Endothelial cell of umbilical vein (primary cell): ENCODE data around the gene RIPK4. TPM values are rescaled to one million over a fixed set of nuclear protein-coding genes. Genes with fewer than 3 reads are reported as not detected.

Source experiments
- BruUV-seq: library from RNA; stranded (reverse); fragments of 400-500 nt; replicated peaks from 2 replicates; lab custom pipeline; 2021; lab: Mats Ljungman, UMichigan
- CTCF ChIA-PET: fragments of 300-600, 350-600 bp; sonication (Branson Sonifier 250); formaldehyde crosslinking; loops from one replicate; lab custom pipeline; 2021; ENCODE audit warnings: antibody characterized with exemption, inconsistent platforms; lab: Charles Lee
- POLR2A ChIA-PET: fragments of 300-600, 350-600 bp; sonication (Branson Sonifier 250); formaldehyde crosslinking; loops from one replicate; lab custom pipeline; 2021; ENCODE audit warnings: antibody characterized with exemption, inconsistent platforms; lab: Charles Lee
- DNase-seq: peaks from one replicate; pipeline ENCODE4 v3.0.0-alpha.2; 2011; ENCODE audit warnings: low read depth, low spot score
- FAIRE-seq: peaks from 2 replicates; lab custom pipeline; 2011; peaks lifted over from hg19 to GRCh38; lab: Jason Lieb, UNC
- H2AFZ ChIP-seq: 2 replicates; pipeline ENCODE4 v1.6.0; 2012; ENCODE audit warnings: low read depth, low read length, control low read depth, inconsistent platforms
- H3K27ac ChIP-seq: 2 replicates; pipeline ENCODE4 v1.5.1; 2011; ENCODE audit warnings: low read depth, mild to moderate bottlenecking, control low read depth, low read length, moderate library complexity; ENCODE audit not compliant: insufficient read depth
- H3K27me3 ChIP-seq, 2 experiments: 2 replicates each; pipeline versions ENCODE4 v1.6.0 to v1.6.1; 2011; ENCODE audit warnings: low read length in 2 of 2, mixed read lengths in 1 of 2; ENCODE audit not compliant: control insufficient read depth in 2 of 2, insufficient read depth in 2 of 2
- H3K36me3 ChIP-seq, 2 experiments: 2 replicates in 1 of 2; 3 replicates in 1 of 2; pipeline ENCODE4 v1.5.1; 2011; ENCODE audit warnings: low read length in 2 of 2, mild to moderate bottlenecking in 1 of 2, moderate library complexity in 1 of 2; ENCODE audit not compliant: control insufficient read depth in 2 of 2, insufficient read depth in 2 of 2; ENCODE audit errors: extremely low read depth in 1 of 2
- H3K4me1 ChIP-seq: 3 replicates; pipeline ENCODE4 v1.5.1; 2011; ENCODE audit warnings: mild to moderate bottlenecking, low read length; ENCODE audit not compliant: control insufficient read depth, insufficient read depth; ENCODE audit errors: extremely low read depth
- H3K4me2 ChIP-seq: 2 replicates; pipeline ENCODE4 v1.6.1; 2011; ENCODE audit warnings: low read length, control low read depth, mixed read lengths; ENCODE audit not compliant: insufficient read depth
- H3K4me3 ChIP-seq, 3 experiments: fragments of 200-600 bp in 1 of 3; sonication (generic), shearing (Covaris generic) in 1 of 3; replicated peaks in 1 of 3; 2 replicates each; pipeline ENCODE4 v1.5.1; 2011 to 2016; ENCODE audit warnings: control low read depth in 3 of 3, low read length in 3 of 3, mild to moderate bottlenecking in 2 of 3, inconsistent platforms in 1 of 3, low read depth in 1 of 3, moderate library complexity in 1 of 3; ENCODE audit not compliant: insufficient read depth in 1 of 3
- H3K79me2 ChIP-seq: 2 replicates; pipeline ENCODE4 v1.6.0; 2012; ENCODE audit warnings: low read length, inconsistent platforms; ENCODE audit not compliant: control insufficient read depth, insufficient read depth
- H3K9ac ChIP-seq: replicated peaks from 2 replicates; pipeline ENCODE3; 2011; ENCODE audit warnings: low read length, control low read depth; ENCODE audit not compliant: insufficient read depth; ENCODE audit errors: extremely low read depth
- H3K9me1 ChIP-seq: replicated peaks from 3 replicates; pipeline ENCODE4 v1.6.0; 2011; ENCODE audit warnings: mild to moderate bottlenecking, low read length; ENCODE audit not compliant: control insufficient read depth, insufficient read depth; ENCODE audit errors: extremely low read depth
- H3K9me3 ChIP-seq: replicated peaks from 2 replicates; pipeline ENCODE4 v1.5.1; 2012; ENCODE audit warnings: low read length, inconsistent platforms; ENCODE audit not compliant: control insufficient read depth, insufficient read depth
- H4K20me1 ChIP-seq: replicated peaks from 2 replicates; pipeline ENCODE3; 2011; ENCODE audit warnings: mild to moderate bottlenecking, low read length; ENCODE audit not compliant: control insufficient read depth, insufficient read depth; ENCODE audit errors: extremely low read depth
- CTCF ChIP-seq, 2 donors: IDR thresholded peaks; 1 replicate in 1 of 2; 2 replicates in 1 of 2; pipeline ENCODE4 v1.5.1; 2011; ENCODE audit warnings: low read length in 2 of 2, mild to moderate bottlenecking in 2 of 2, moderate library complexity in 2 of 2, control low read depth in 1 of 2, inconsistent platforms in 1 of 2, low read depth in 1 of 2; ENCODE audit not compliant: insufficient read depth in 1 of 2; ENCODE audit errors: extremely low read depth in 1 of 2
- EZH2 ChIP-seq: IDR thresholded peaks from 2 replicates; pipeline ENCODE4 v1.6.1; 2012; ENCODE audit warnings: borderline replicate concordance, low read depth, mild to moderate bottlenecking, moderate library complexity, low read length, inconsistent platforms; ENCODE audit not compliant: severe bottlenecking
- FOS ChIP-seq: IDR thresholded peaks from 2 replicates; pipeline ENCODE4 v1.6.1; 2011; ENCODE audit warnings: mild to moderate bottlenecking, low read length, moderate library complexity, borderline replicate concordance; ENCODE audit not compliant: insufficient read depth
- GATA2 ChIP-seq: IDR thresholded peaks from 2 replicates; pipeline ENCODE4 v1.7.0; 2011; ENCODE audit warnings: low read depth, mild to moderate bottlenecking, moderate library complexity, mixed read lengths, low read length; ENCODE audit not compliant: insufficient read length, insufficient read depth
- JUN ChIP-seq: IDR thresholded peaks from 2 replicates; pipeline ENCODE4 v1.6.1; 2011; ENCODE audit warnings: borderline replicate concordance, low read depth; ENCODE audit not compliant: insufficient read length, insufficient read depth
- MAX ChIP-seq: IDR thresholded peaks from 2 replicates; pipeline ENCODE4 v1.6.1; 2011; ENCODE audit not compliant: insufficient read depth, insufficient read length
- MYC ChIP-seq: IDR thresholded peaks from one replicate; pipeline ENCODE4 v1.6.1; 2011; ENCODE audit warnings: mild to moderate bottlenecking, low read depth, low read length
- POLR2A ChIP-seq: IDR thresholded peaks from 2 replicates; pipeline ENCODE4 v1.6.1; 2012; ENCODE audit warnings: low read depth, mild to moderate bottlenecking, control low read depth, low read length
- POLR2AphosphoS5 ChIP-seq: IDR thresholded peaks from 2 replicates; pipeline ENCODE4 v1.6.1; 2012; ENCODE audit warnings: low read depth, mild to moderate bottlenecking, control low read depth, low read length, moderate library complexity; ENCODE audit not compliant: insufficient read depth
- dilution Hi-C: fragments of 300-500 bp; cut with MboI; formaldehyde crosslinking; loops from one replicate; pipeline ENCODE4 v1.15.0; 2019; ENCODE audit warnings: low sequenced_read_pairs; ENCODE audit not compliant: extremely low pct_ligation_motif_present
- intact Hi-C: fragments of 100-400 bp; cut with micrococcal nuclease; formaldehyde crosslinking; loops from one replicate; pipeline ENCODE4 v1.10.0; 2022
- polyA plus RNA-seq, 4 experiments: library from polyadenylated mRNA; depleted of rRNA in 3 of 4; stranded (reverse) in 3 of 4; unstranded in 1 of 4; fragments of >200 nt; gene quantifications; 2 replicates each; pipeline versions ENCODE4 v1.2.1 to v1.2.3, GENCODE V29; 2011 to 2012; ENCODE audit warnings: missing spikeins in 1 of 4
- total RNA-seq: library from RNA; stranded (reverse); gene quantifications from 2 replicates; pipeline ENCODE4 v1.2.3, GENCODE V29; 2021

The RIPK4 gene
- total and polyA plus RNA-seq, 2 donors (not counting 3 experiments of a cell fraction or from before 2014, with no cell fraction given): not detected

GRCh38 chr21:41705546-41706262, 61.1 kb downstream of the RIPK4 start:
- H4K20me1 ChIP-seq: no peaks in the 10 kb centered on the region

More at GRCh38 chr21:41705546-41706262, 61.1 kb downstream of the RIPK4 start:
- Histone ChIP-seq H3K36me3 (no peaks in the 10 kb centered on the region), H3K9ac (no peak overlapping the region), H3K27me3 (no peaks in the 10 kb centered on the region), H3K79me2 (no peaks in the 10 kb centered on the region), H3K4me3 (no peak overlapping the region), H2AFZ (no peak overlapping the region), H3K4me2 (no peak overlapping the region), H3K9me3 (no peaks in the 10 kb centered on the region), H3K27ac (no peak overlapping the region), H3K9me1 (no peaks in the 10 kb centered on the region), H3K4me1 (no peaks in the 10 kb centered on the region)
- DNase-seq: no peak
- no peak for TF ChIP-seq FOS
- TF ChIP-seq GATA2: no peak
- TF ChIP-seq MAX: no peak
- TF ChIP-seq POLR2AphosphoS5: no peak
- no peak for TF ChIP-seq EZH2
- no peak for TF ChIP-seq MYC
- TF ChIP-seq POLR2A: no peak
- no peak for TF ChIP-seq CTCF (IDR thresholded peaks at IDR 0.05; ENCODE audit: extremely low read depth in 1 of 2, insufficient read depth in 1 of 2, low read depth in 1 of 2, low read length in 2 of 2)
- TF ChIP-seq JUN: no peak
- intact Hi-C loops: no loop called here
- POLR2A ChIA-PET: no interaction called here
- no peak for FAIRE-seq
- dilution Hi-C loops: no loop called here
- CTCF ChIA-PET: no interaction called here
- no TSS peak for BruUV-seq
